NB4 (cell line): ENCODE results near the gene SMIM7.

Source experiments
- CTCF ChIP-seq: IDR thresholded peaks from one replicate; pipeline ENCODE4 v1.5.1; 2012; ENCODE audit warnings: low read depth, low read length
- MYC ChIP-seq: IDR thresholded peaks from 2 replicates; pipeline ENCODE4 v1.6.1; 2011; ENCODE audit warnings: low read depth, low read length
- POLR2A ChIP-seq: IDR thresholded peaks from 2 replicates; pipeline ENCODE4 v1.6.1; 2011; ENCODE audit warnings: mild to moderate bottlenecking; ENCODE audit not compliant: insufficient read length; ENCODE audit errors: extremely low read depth

GRCh38 chr19:16619457-16619856, 40.5 kb downstream of the SMIM7 start:
- TF ChIP-seq POLR2A (no peak), CTCF (no peak), MYC (no peak)
